ENCODE measurements around the gene CST8. TPM values are rescaled to one million over a fixed set of nuclear protein-coding genes. Genes with fewer than 3 reads are reported as not detected.

The CST8 gene
- total RNA-seq, 2 experiments from 2014 or later, result not detected

- H2AFZ ChIP-seq (ENCODE audit: low read length), result no peak overlapping the region
- no peaks in the 10 kb centered on the region for H3K4me1 ChIP-seq (ENCODE audit: insufficient read depth, low read length, poor library complexity, severe bottlenecking)
- H3K9me3 ChIP-seq (ENCODE audit: low read length), result no peaks in the 10 kb centered on the region
- no peaks in the 10 kb centered on the region for H3K9me2 ChIP-seq (ENCODE audit: insufficient read depth, low read length)
- no peak overlapping the region for H3K4me3 ChIP-seq (ENCODE audit: low read depth, low read length, poor library complexity, severe bottlenecking)
- POLR2A ChIA-PET, result no interaction called here
- no peak overlapping the region for H3K4me2 ChIP-seq (ENCODE audit: low read length)
- H3K36me3 ChIP-seq (ENCODE audit: insufficient read depth, low read length), result no peaks in the 10 kb centered on the region
- H4K20me1 ChIP-seq (ENCODE audit: insufficient read depth, low read length), result no peaks in the 10 kb centered on the region
- H3K27ac ChIP-seq (ENCODE audit: low read depth, low read length, poor library complexity, severe bottlenecking), result no peak overlapping the region
- H3K79me2 ChIP-seq (ENCODE audit: insufficient read depth, low read depth, low read length), result no peaks in the 10 kb centered on the region
- DNase-seq (ENCODE audit: low spot score), result no peak
- intact Hi-C loops (cut with micrococcal nuclease; ENCODE audit: unreplicated experiment), result no loop called here
- CTCF ChIA-PET (ENCODE audit: unreplicated experiment), result no interaction called here
- TF ChIP-seq CTCF (conservative IDR thresholded peaks at IDR 0.05; ENCODE audit: low read length), result no peak
- TF ChIP-seq EZH2phosphoT487 (IDR thresholded peaks at IDR 0.05; ENCODE audit: borderline replicate concordance, low read depth, low read length), result no peak
- BruUV-seq (replicated peaks), result no TSS peak
Observed at GRCh38 chr20:23479043-23479442, 11.9 kb upstream of the CST8 start.

GRCh38 chr20:23482138-23482537, 8.8 kb upstream of the CST8 start:
- Histone ChIP-seq H3K79me2 (ENCODE audit: insufficient read depth, low read depth, low read length) (no peaks in the 10 kb centered on the region), H3K4me3 (ENCODE audit: low read depth, low read length, poor library complexity, severe bottlenecking) (no peak overlapping the region), H2AFZ (ENCODE audit: low read length) (no peak overlapping the region), H3K4me1 (ENCODE audit: insufficient read depth, low read length, poor library complexity, severe bottlenecking) (no peaks in the 10 kb centered on the region), H3K9me3 (ENCODE audit: low read length) (no peaks in the 10 kb centered on the region), H3K36me3 (ENCODE audit: insufficient read depth, low read length) (no peaks in the 10 kb centered on the region), H3K4me2 (ENCODE audit: low read length) (no peak overlapping the region), H4K20me1 (ENCODE audit: insufficient read depth, low read length) (no peaks in the 10 kb centered on the region), H3K27ac (ENCODE audit: low read depth, low read length, poor library complexity, severe bottlenecking) (no peak overlapping the region), H3K9me2 (ENCODE audit: insufficient read depth, low read length) (no peaks in the 10 kb centered on the region)
- intact Hi-C loops (cut with micrococcal nuclease; ENCODE audit: unreplicated experiment), result no loop called here
- TF ChIP-seq EZH2phosphoT487 (IDR thresholded peaks at IDR 0.05; ENCODE audit: borderline replicate concordance, low read depth, low read length) (no peak), CTCF (conservative IDR thresholded peaks at IDR 0.05; ENCODE audit: low read length) (no peak)
- POLR2A ChIA-PET, result no interaction called here
- CTCF ChIA-PET (ENCODE audit: unreplicated experiment), result no interaction called here
- BruUV-seq (replicated peaks), result no TSS peak
- no peak for DNase-seq (ENCODE audit: low spot score)

GRCh38 chr20:23484081-23484480, 6.8 kb upstream of the CST8 start:
- no peak overlapping the region for H3K27ac ChIP-seq (ENCODE audit: low read depth, low read length, poor library complexity, severe bottlenecking)
- H3K36me3 ChIP-seq (ENCODE audit: insufficient read depth, low read length), result no peaks in the 10 kb centered on the region
- H3K4me3 ChIP-seq (ENCODE audit: low read depth, low read length, poor library complexity, severe bottlenecking), result no peak overlapping the region
- no TSS peak for BruUV-seq (replicated peaks)
- intact Hi-C loops (cut with micrococcal nuclease; ENCODE audit: unreplicated experiment), result no loop called here
- H3K4me2 ChIP-seq (ENCODE audit: low read length), result no peak overlapping the region
- H3K9me2 ChIP-seq (ENCODE audit: insufficient read depth, low read length), result no peaks in the 10 kb centered on the region
- no peak overlapping the region for H2AFZ ChIP-seq (ENCODE audit: low read length)
- H3K79me2 ChIP-seq (ENCODE audit: insufficient read depth, low read depth, low read length), result no peaks in the 10 kb centered on the region
- no peak for DNase-seq (ENCODE audit: low spot score)
- H3K4me1 ChIP-seq (ENCODE audit: insufficient read depth, low read length, poor library complexity, severe bottlenecking), result no peaks in the 10 kb centered on the region
- no peaks in the 10 kb centered on the region for H3K9me3 ChIP-seq (ENCODE audit: low read length)
- ChIA-PET POLR2A (no interaction called here), CTCF (ENCODE audit: unreplicated experiment) (no interaction called here)
- H4K20me1 ChIP-seq (ENCODE audit: insufficient read depth, low read length), result no peaks in the 10 kb centered on the region
- TF ChIP-seq CTCF (conservative IDR thresholded peaks at IDR 0.05; ENCODE audit: low read length) (no peak), EZH2phosphoT487 (IDR thresholded peaks at IDR 0.05; ENCODE audit: borderline replicate concordance, low read depth, low read length) (no peak)
